GM12891 (cell line): ENCODE measurements around the gene KRT4.

Experiments
- PAX5 ChIP-seq: IDR thresholded peaks from 2 replicates; pipeline ENCODE4 v1.6.1; 2011; ENCODE audit warnings: low read length, moderate library complexity, mild to moderate bottlenecking; ENCODE audit not compliant: insufficient read depth, severe bottlenecking
- POLR2A ChIP-seq: IDR thresholded peaks from 2 replicates; pipeline ENCODE4 v1.6.1; 2011; ENCODE audit warnings: low read depth, low read length, control low read depth
- POLR2AphosphoS5 ChIP-seq: IDR thresholded peaks from 2 replicates; pipeline ENCODE4 v1.6.1; 2011; ENCODE audit warnings: low read depth, low read length, control low read depth
- SPI1 ChIP-seq: IDR thresholded peaks from 2 replicates; pipeline ENCODE4 v1.6.1; 2011; ENCODE audit warnings: low read depth, low read length, control low read depth
- TAF1 ChIP-seq: IDR thresholded peaks from 2 replicates; pipeline ENCODE4 v1.6.1; 2011; ENCODE audit warnings: low read depth, low read length, control low read depth

DNA sequence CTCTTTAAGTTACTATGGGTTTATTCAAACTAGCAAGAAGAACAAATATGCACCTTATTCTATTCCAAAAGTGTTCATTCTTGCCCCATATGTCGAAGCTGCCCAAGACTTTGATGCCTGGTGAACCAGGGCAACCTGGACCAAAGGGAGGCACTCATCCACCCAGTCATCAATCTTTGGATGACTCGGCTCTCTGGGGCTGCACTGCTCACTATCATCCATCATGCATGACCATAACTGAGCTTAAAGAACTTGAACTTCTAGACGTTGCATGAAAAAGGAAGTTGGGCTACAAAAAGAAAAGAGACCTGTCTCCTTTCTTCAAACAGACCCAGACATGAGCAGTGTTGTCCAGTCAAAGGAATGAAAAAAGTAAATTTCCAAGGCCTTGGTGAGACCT is 1.2 kb downstream of the KRT4 start:
- no peak for TF ChIP-seq POLR2A
- no peak for TF ChIP-seq TAF1
- TF ChIP-seq SPI1: no peak
- TF ChIP-seq POLR2AphosphoS5: no peak
- TF ChIP-seq PAX5: no peak
